Vagina (tissue), 2 donors: ENCODE data around the gene GNG14. TPM values are rescaled to one million over a fixed set of nuclear protein-coding genes. Genes with fewer than 3 reads are reported as not detected.
"Not testable (repeated sequence)": the region's sequence is repeated elsewhere in the genome, so short reads cannot be mapped to it uniquely, and the experiment has no call there.

Experiments used
- DNase-seq, 2 donors: peaks; one replicate each; pipeline ENCODE4 v3.0.0-alpha.2; 2017; ENCODE audit errors: extremely low spot score in 2 of 2
- H3K27ac ChIP-seq: fragments of 200-600 bp; sonication (generic); one replicate; pipeline ENCODE4 v1.5.1; 2019
- H3K27me3 ChIP-seq: fragments of 200-600 bp; sonication (generic); one replicate; pipeline ENCODE4 v1.5.1; 2019
- H3K36me3 ChIP-seq, 2 donors: fragments of 200-600 bp; sonication (generic); one replicate each; pipeline ENCODE4 v1.5.1; 2017 to 2019
- H3K4me1 ChIP-seq: fragments of 200-600 bp; sonication (generic); one replicate; pipeline ENCODE4 v1.5.1; 2019
- H3K4me3 ChIP-seq, 2 donors: fragments of 200-600 bp; sonication (generic); 1 replicate in 1 of 2; 2 replicates in 1 of 2; pipeline ENCODE4 v1.5.1; 2016 to 2019
- H3K9me3 ChIP-seq: fragments of 200-600 bp; sonication (generic); one replicate; pipeline ENCODE4 v1.5.1; 2019
- CTCF ChIP-seq, 3 experiments: fragments of 450-650 bp in 2 of 3; fragments of 200-600 bp in 1 of 3; sonication (generic) in 1 of 3; IDR thresholded peaks; one replicate each; pipeline ENCODE4 v1.5.1; 2017 to 2019; ENCODE audit warnings: antibody characterized with exemption in 3 of 3, mild to moderate bottlenecking in 2 of 3, moderate library complexity in 2 of 3
- POLR2A ChIP-seq, 2 donors: fragments of 450-650 bp; IDR thresholded peaks; one replicate each; pipeline ENCODE4 v1.6.1; 2017; ENCODE audit warnings: antibody characterized with exemption in 2 of 2, mild to moderate bottlenecking in 2 of 2, moderate library complexity in 2 of 2
- POLR2AphosphoS5 ChIP-seq, 2 donors: sonication (generic); formaldehyde crosslinking; IDR thresholded peaks; one replicate each; pipeline ENCODE4 v1.9.0; 2017; ENCODE audit warnings: antibody characterized with exemption in 2 of 2, mild to moderate bottlenecking in 2 of 2, low read depth in 1 of 2; ENCODE audit not compliant: insufficient read depth in 1 of 2
- intact Hi-C: fragments of 100-400 bp; cut with DNase I; formaldehyde crosslinking; loops from one replicate; pipeline ENCODE4 v1.15.1; 2023
- total RNA-seq: library from RNA; depleted of rRNA; stranded (reverse); fragments of >200 nt; gene quantifications from one replicate; pipeline ENCODE4 v1.2.3, GENCODE V29; 2016

The GNG14 gene
- total RNA-seq, 1 donor from 2014 or later: not detected

GRCh38 chr19:12695096-12695495 lies 7.3 kb downstream of the GNG14 start:
- Histone ChIP-seq H3K4me3 (peak overlapping the region in 1 of 2 donors; percentile 78), H3K4me1 (peaks cover 26% of the 10 kb centered on the region), H3K36me3 (no peaks in the 10 kb centered on the region), H3K27ac (no peak overlapping the region), H3K9me3 (no peaks in the 10 kb centered on the region), H3K27me3 (no peaks in the 10 kb centered on the region)
- DNase-seq: no peak
- TF ChIP-seq POLR2AphosphoS5 (IDR thresholded peaks at IDR 0.05; ENCODE audit: insufficient read depth in 1 of 2, low read depth in 1 of 2) (no peak), POLR2A (IDR thresholded peaks at IDR 0.05) (no peak), CTCF (IDR thresholded peaks at IDR 0.05) (no peak)
- intact Hi-C loops: no loop called here

- H3K9me3 ChIP-seq: no peaks in the 10 kb centered on the region
- intact Hi-C loops: no loop called here
- DNase-seq: no peak
- no peaks in the 10 kb centered on the region for H3K27me3 ChIP-seq
- peaks cover 0 to 4% of the 10 kb centered on the region in 2 donors for H3K36me3 ChIP-seq
- H3K4me1 ChIP-seq: peaks cover 26% of the 10 kb centered on the region
- TF ChIP-seq POLR2A (IDR thresholded peaks at IDR 0.05) (no peak), CTCF (IDR thresholded peaks at IDR 0.05) (no peak), POLR2AphosphoS5 (IDR thresholded peaks at IDR 0.05; ENCODE audit: insufficient read depth in 1 of 2, low read depth in 1 of 2) (no peak)
- peak overlapping the region; percentile 66 to 78 for H3K4me3 ChIP-seq
- H3K27ac ChIP-seq: no peak overlapping the region
These were observed 7.7 kb downstream of the GNG14 start for GRCh38 chr19:12695514-12695913.

- Histone ChIP-seq H3K4me1 (peaks cover 26% of the 10 kb centered on the region), H3K9me3 (no peaks in the 10 kb centered on the region), H3K27me3 (no peaks in the 10 kb centered on the region), H3K36me3 (peaks cover 0 to 9% of the 10 kb centered on the region in 2 donors), H3K4me3 (peak overlapping the region; percentile 66 to 78), H3K27ac (no peak overlapping the region)
- intact Hi-C loops: no loop called here
- TF ChIP-seq POLR2AphosphoS5 (IDR thresholded peaks at IDR 0.05; ENCODE audit: insufficient read depth in 1 of 2, low read depth in 1 of 2) (no peak), CTCF (IDR thresholded peaks at IDR 0.05) (no peak), POLR2A (IDR thresholded peaks at IDR 0.05) (no peak)
- DNase-seq: no peak
These were observed 8.2 kb downstream of the GNG14 start for GRCh38 chr19:12695997-12696365.

GRCh38 chr19:12696366-12697335 lies 8.9 kb downstream of the GNG14 start, which contains the start of gene FBXW9:
Gene FBXW9, minus strand, starts transcription at chr19:12696631. Its CDS starts 50 bp downstream, at chr19:12696581.
- H3K9me3 ChIP-seq: no peaks in the 10 kb centered on the region
- intact Hi-C loops: no loop called here
- H3K27me3 ChIP-seq: no peaks in the 10 kb centered on the region
- H3K27ac ChIP-seq: peak within 1 kb of the TSS; percentile 80
- TF ChIP-seq POLR2AphosphoS5 (IDR thresholded peaks at IDR 0.05; ENCODE audit: insufficient read depth in 1 of 2, low read depth in 1 of 2): peak; percentile 92 to 94
- no peak for TF ChIP-seq POLR2A (IDR thresholded peaks at IDR 0.05)
- peak within 1 kb of the TSS; percentile 66 to 78 for H3K4me3 ChIP-seq
- peak in 1 of 2 donors; percentile 95 for DNase-seq
- H3K4me1 ChIP-seq: peaks cover 26% of the 10 kb centered on the region
- peaks cover 0 to 15% of the 10 kb centered on the region in 2 donors for H3K36me3 ChIP-seq

- H3K4me3 ChIP-seq: peak overlapping the region in 1 of 2 donors; percentile 66
- DNase-seq, H3K27ac ChIP-seq, intact Hi-C loops, H3K27me3 ChIP-seq, H3K9me3 ChIP-seq: not testable (repeated sequence)
- peaks cover 0 to 23% of the 10 kb centered on the region in 2 donors for H3K36me3 ChIP-seq
- peaks cover 26% of the 10 kb centered on the region for H3K4me1 ChIP-seq
These were observed 9.6 kb downstream of the GNG14 start for GRCh38 chr19:12697425-12697824.

- TF ChIP-seq CTCF (IDR thresholded peaks at IDR 0.05) (no peak), POLR2AphosphoS5 (IDR thresholded peaks at IDR 0.05; ENCODE audit: insufficient read depth in 1 of 2, low read depth in 1 of 2) (no peak), POLR2A (IDR thresholded peaks at IDR 0.05) (no peak)
- Histone ChIP-seq H3K27ac (no peak overlapping the region), H3K4me1 (peaks cover 26% of the 10 kb centered on the region), H3K27me3 (no peaks in the 10 kb centered on the region), H3K36me3 (peaks cover 0 to 30% of the 10 kb centered on the region in 2 donors), H3K9me3 (no peaks in the 10 kb centered on the region), H3K4me3 (no peak overlapping the region)
- intact Hi-C loops: no loop called here
- DNase-seq: no peak
These were observed 10.3 kb downstream of the GNG14 start for GRCh38 chr19:12698138-12698537.
